ENCODE results near the gene CHSY1.

Gene CHSY1

DNA sequence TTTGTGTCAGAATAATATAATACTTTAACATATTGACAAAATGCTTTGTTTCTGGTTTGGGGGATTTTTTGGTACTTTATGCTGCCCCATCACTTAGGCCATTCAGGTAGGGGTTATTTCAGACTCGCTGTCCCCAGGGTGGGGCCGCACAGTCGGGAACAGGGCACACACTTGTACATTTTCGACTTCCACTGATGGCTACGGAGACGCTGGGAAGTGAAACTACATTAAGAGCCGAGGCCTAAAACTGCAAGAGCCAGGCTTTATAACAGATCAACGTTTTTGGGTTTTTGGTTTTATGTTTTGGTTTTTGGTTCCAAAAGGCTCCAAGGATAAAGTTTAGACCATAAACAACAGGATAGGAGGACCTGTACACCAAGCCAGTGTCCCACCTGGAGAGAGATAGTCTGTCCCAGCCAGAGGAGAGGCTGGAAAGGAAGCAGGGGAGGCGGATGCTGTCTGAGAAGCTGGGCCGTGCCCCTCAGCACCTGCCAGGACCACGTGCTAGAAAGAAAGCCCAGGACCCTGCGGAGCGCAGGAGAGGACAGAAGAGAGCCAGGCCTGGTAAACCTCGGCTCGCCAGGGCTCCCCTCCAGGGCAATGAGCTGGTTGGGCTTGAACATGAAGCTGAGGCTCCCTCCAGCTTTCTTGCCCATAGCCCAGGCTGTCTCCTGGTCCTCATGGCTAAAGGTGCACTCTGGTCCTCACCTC, 111.7 kb downstream of the CHSY1 start:
- no peak overlapping the region for H3K9ac ChIP-seq (ENCODE audit: insufficient read length, low read depth)

DNA sequence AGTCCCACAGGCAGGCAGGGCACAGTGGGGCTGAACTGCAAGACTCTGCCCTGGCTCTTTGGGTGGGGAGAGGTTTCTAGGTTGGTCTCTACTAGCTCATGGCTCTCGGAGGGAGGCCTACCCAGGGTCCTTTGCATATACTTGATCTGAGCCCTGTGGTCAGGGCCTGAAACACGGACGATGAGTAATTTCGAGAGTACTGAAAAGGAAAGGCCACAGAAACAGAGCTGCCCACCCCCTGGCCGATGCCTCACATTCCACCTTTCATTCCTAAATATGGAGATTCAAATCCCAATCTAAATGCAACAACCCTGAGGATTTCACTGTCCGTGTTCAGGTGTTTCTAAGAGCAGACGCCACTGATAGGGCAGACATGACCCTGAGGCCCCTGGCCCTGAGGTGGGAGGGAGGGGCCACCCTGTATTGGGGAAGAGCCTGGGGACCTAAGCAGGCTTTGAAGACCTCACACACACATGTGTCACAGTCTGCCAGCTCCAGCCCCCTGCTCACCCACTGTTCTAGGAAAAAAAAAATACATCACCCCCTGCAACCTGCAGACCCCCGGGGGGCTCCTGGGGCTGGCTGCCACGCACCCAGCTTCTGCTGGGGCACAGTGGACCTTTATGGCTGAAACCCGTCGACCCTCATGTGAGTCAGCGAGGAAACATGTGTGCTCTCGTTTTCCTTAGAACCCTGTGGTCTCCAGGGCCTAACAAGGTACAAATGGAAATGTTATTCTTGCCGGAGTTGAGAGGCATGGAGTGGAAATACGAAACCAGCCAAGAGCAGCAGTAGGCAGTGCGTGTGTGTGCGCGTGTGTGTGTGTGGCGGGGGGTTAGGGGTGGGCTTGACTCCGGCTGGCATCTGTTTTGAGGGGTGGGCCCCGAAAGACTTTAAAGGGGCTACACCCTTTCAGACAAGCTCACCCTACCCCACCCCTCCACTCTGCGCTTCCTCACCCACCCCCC, 112.7 kb downstream of the CHSY1 start:
- H3K9ac ChIP-seq (ENCODE audit: insufficient read length, low read depth): no peak overlapping the region

More for the DNA sequence above, 111.7 kb downstream of the CHSY1 start:
- Histone ChIP-seq H3K4me3 (ENCODE audit: insufficient read length, low read depth) (no peak overlapping the region), H3K9me3 (ENCODE audit: insufficient read depth, low read length) (no peaks in the 10 kb centered on the region), H3K4me1 (ENCODE audit: insufficient read depth, insufficient read length) (peaks cover 6% of the 10 kb centered on the region), H3K36me3 (ENCODE audit: insufficient read depth, insufficient read length, low read length) (no peaks in the 10 kb centered on the region), H3K27me3 (ENCODE audit: insufficient read depth, insufficient read length) (no peaks in the 10 kb centered on the region)
- TF ChIP-seq SUZ12 (IDR thresholded peaks at IDR 0.05; ENCODE audit: extremely low read depth, insufficient read depth, insufficient read length) (no peak), ZNF274 (IDR thresholded peaks at IDR 0.05; ENCODE audit: low read depth, low read length) (no peak), YY1 (IDR thresholded peaks at IDR 0.05; ENCODE audit: insufficient read depth, insufficient read length) (no peak)
- DNase-seq (ENCODE audit: low read depth, low spot score): no peak

DNA sequence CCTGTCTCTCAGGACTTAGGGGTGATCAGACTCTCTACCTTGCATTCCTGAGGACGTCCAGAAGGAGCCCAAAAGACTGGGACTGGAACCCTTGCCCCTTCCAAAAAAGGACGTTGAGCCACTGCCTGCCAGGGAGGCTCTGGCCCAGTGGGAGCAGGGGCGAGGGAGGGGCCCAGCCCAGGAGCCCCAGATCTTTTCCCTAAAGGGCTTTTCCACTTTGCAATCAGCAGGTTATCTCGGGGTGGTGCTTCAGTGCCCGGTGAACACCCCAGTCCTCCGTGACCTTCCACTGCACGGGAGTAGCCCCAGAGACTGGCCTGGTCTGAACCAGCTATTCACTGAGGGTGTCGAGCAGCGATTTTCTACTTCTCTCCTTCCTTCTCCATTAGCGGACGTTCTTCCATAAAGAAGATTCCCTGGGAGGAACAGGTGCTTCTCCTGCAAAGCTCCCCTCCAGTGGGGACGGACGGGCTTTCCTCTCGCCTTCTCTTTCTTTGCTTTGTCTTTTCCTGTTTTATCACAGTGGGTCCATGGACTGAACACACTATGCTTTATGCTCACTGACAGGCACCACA, 113.7 kb downstream of the CHSY1 start:
- DNase-seq (ENCODE audit: low read depth, low spot score): no peak
- H3K9ac ChIP-seq (ENCODE audit: insufficient read length, low read depth): no peak overlapping the region
- peaks cover 8% of the 10 kb centered on the region for H3K4me1 ChIP-seq (ENCODE audit: insufficient read depth, insufficient read length)
- no peak for TF ChIP-seq SUZ12 (IDR thresholded peaks at IDR 0.05; ENCODE audit: extremely low read depth, insufficient read depth, insufficient read length)
- TF ChIP-seq YY1 (IDR thresholded peaks at IDR 0.05; ENCODE audit: insufficient read depth, insufficient read length): no peak
- no peak for TF ChIP-seq ZNF274 (IDR thresholded peaks at IDR 0.05; ENCODE audit: low read depth, low read length)
- H3K36me3 ChIP-seq (ENCODE audit: insufficient read depth, insufficient read length, low read length): no peaks in the 10 kb centered on the region
- no peaks in the 10 kb centered on the region for H3K9me3 ChIP-seq (ENCODE audit: insufficient read depth, low read length)
- H3K27me3 ChIP-seq (ENCODE audit: insufficient read depth, insufficient read length): no peaks in the 10 kb centered on the region
- H3K4me3 ChIP-seq (ENCODE audit: insufficient read length, low read depth): no peak overlapping the region

More for the DNA sequence above, 112.7 kb downstream of the CHSY1 start:
- Histone ChIP-seq H3K27me3 (ENCODE audit: insufficient read depth, insufficient read length) (no peaks in the 10 kb centered on the region), H3K4me1 (ENCODE audit: insufficient read depth, insufficient read length) (peaks cover 7% of the 10 kb centered on the region), H3K4me3 (ENCODE audit: insufficient read length, low read depth) (no peak overlapping the region), H3K36me3 (ENCODE audit: insufficient read depth, insufficient read length, low read length) (no peaks in the 10 kb centered on the region), H3K9me3 (ENCODE audit: insufficient read depth, low read length) (no peaks in the 10 kb centered on the region)
- DNase-seq (ENCODE audit: low read depth, low spot score): no peak
- TF ChIP-seq YY1 (IDR thresholded peaks at IDR 0.05; ENCODE audit: insufficient read depth, insufficient read length) (no peak), SUZ12 (IDR thresholded peaks at IDR 0.05; ENCODE audit: extremely low read depth, insufficient read depth, insufficient read length) (no peak), ZNF274 (IDR thresholded peaks at IDR 0.05; ENCODE audit: low read depth, low read length) (no peak)

DNA sequence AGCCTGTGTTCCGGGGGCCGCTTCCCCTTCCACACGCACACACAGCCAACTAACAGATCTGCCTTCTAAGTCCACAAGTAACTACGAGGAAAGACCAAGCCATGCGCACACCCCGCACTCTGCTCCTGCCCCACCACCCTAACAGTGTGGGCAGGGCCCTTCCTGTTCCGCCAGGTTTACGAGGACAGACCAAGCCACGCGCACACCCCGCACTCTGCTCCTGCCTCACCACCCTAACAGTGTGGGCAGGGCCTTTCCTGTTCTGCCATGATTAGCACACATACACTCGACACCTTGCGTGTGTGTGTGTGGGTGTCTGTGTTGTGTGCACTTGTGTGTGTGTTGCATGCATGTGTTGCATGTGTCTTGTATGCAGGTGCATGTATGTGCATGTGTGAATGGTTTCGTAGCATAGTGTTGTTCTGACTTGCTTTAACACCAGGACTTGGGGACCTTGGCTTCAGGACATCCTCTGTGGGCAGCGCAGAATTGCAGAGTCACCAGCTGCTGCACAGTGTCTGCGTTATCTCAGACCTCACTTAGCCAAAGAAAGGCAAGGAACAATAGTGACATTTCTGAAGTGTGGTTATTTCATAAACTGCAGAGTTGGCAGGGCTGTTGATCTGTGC, 114.4 kb downstream of the CHSY1 start:
- H3K9ac ChIP-seq (ENCODE audit: insufficient read length, low read depth): no peak overlapping the region
- DNase-seq (ENCODE audit: low read depth, low spot score): no peak
- H3K4me3 ChIP-seq (ENCODE audit: insufficient read length, low read depth): no peak overlapping the region
- no peak for TF ChIP-seq ZNF274 (IDR thresholded peaks at IDR 0.05; ENCODE audit: low read depth, low read length)
- no peak for TF ChIP-seq SUZ12 (IDR thresholded peaks at IDR 0.05; ENCODE audit: extremely low read depth, insufficient read depth, insufficient read length)
- no peak for TF ChIP-seq YY1 (IDR thresholded peaks at IDR 0.05; ENCODE audit: insufficient read depth, insufficient read length)
- H3K9me3 ChIP-seq (ENCODE audit: insufficient read depth, low read length): no peaks in the 10 kb centered on the region
- no peaks in the 10 kb centered on the region for H3K36me3 ChIP-seq (ENCODE audit: insufficient read depth, insufficient read length, low read length)
- H3K27me3 ChIP-seq (ENCODE audit: insufficient read depth, insufficient read length): no peaks in the 10 kb centered on the region
- H3K4me1 ChIP-seq (ENCODE audit: insufficient read depth, insufficient read length): peaks cover 8% of the 10 kb centered on the region

DNA sequence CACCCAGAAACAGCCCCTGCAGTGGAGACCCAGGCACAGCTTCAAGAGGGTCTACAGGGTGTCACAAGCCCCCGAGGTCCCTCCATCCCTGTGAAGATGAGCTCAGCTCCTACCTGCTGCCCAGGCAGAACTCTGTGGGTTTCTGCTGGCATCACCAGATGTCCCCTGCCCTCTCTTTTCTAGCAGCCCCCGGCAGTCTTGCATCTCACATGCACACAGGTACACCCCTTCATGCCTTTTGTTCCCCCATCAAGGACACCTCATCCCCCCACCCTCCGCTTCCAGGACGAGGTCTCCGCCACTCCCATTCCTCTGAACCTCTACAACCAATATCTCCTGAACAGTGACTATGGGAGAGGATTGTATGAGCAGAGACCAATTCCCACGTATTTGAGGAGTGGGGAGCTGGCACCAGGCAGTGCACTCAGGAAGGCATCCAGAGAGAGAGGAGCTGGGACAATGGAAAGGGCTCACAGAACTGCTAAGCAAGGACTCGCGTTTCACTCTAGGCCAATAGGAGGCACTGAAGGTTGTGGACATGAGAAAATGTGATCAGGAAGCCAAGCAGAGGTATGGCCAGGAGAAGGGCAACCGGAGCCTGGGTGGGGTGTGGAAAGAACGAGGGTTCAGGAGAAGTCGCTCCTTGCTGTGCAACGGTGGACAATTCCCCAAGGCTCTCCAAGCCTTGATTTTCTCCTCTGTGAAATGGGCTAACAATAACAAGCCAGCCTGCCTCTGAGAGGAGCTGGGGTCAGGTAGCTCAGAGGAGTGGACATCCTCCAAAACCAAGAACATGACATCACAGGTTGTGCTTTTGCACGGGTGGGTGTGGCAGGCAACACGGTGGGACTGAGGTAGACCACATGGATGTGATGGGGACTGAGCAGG, 115.2 kb downstream of the CHSY1 start:
- no peak overlapping the region for H3K4me3 ChIP-seq (ENCODE audit: insufficient read length, low read depth)
- H3K9me3 ChIP-seq (ENCODE audit: insufficient read depth, low read length): no peaks in the 10 kb centered on the region
- H3K36me3 ChIP-seq (ENCODE audit: insufficient read depth, insufficient read length, low read length): no peaks in the 10 kb centered on the region
- H3K9ac ChIP-seq (ENCODE audit: insufficient read length, low read depth): no peak overlapping the region
- TF ChIP-seq YY1 (IDR thresholded peaks at IDR 0.05; ENCODE audit: insufficient read depth, insufficient read length) (no peak), SUZ12 (IDR thresholded peaks at IDR 0.05; ENCODE audit: extremely low read depth, insufficient read depth, insufficient read length) (no peak), ZNF274 (IDR thresholded peaks at IDR 0.05; ENCODE audit: low read depth, low read length) (no peak)
- no peak for DNase-seq (ENCODE audit: low read depth, low spot score)
- H3K27me3 ChIP-seq (ENCODE audit: insufficient read depth, insufficient read length): no peaks in the 10 kb centered on the region
- peaks cover 8% of the 10 kb centered on the region for H3K4me1 ChIP-seq (ENCODE audit: insufficient read depth, insufficient read length)

DNA sequence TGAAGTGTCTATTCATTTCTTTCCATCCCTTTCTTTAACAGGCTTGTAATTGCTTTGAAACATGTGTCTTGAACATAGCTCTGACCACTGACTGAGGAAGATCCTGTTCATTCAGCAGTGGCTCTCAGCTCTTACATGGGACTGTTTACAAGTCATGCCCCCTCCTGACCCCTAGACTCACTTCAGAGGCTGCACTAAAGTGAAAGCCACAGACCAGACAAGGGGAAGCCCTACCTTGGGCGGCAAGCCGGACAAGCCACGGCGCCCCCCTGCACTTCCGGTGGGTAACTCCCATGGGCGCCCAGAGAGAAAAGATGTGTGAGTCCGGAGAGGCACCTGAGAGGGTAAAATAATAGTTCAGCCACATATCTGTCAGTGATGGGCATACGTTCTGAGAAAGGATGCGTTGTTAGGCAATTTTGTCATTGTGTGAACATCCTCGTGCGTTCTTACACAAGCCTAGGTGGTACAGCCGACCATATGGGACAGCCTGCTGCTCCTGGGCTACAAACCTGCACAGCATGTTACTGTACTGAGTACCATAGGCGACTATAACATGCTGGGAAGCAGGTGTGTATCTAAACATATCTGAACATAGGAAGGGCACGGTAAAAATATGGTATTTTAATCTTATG, 116.2 kb downstream of the CHSY1 start:
- H3K4me3 ChIP-seq (ENCODE audit: insufficient read length, low read depth): no peak overlapping the region
- H3K4me1 ChIP-seq (ENCODE audit: insufficient read depth, insufficient read length): peaks cover 8% of the 10 kb centered on the region
- H3K36me3 ChIP-seq (ENCODE audit: insufficient read depth, insufficient read length, low read length): no peaks in the 10 kb centered on the region
- H3K27me3 ChIP-seq (ENCODE audit: insufficient read depth, insufficient read length): no peaks in the 10 kb centered on the region
- H3K9ac ChIP-seq (ENCODE audit: insufficient read length, low read depth): no peak overlapping the region
- TF ChIP-seq YY1 (IDR thresholded peaks at IDR 0.05; ENCODE audit: insufficient read depth, insufficient read length): no peak
- H3K9me3 ChIP-seq (ENCODE audit: insufficient read depth, low read length): no peaks in the 10 kb centered on the region
- DNase-seq (ENCODE audit: low read depth, low spot score): no peak
